RWPE2 (cell line): Measurements from ENCODE around the gene RCOR1.
A peak's percentile ranks its signal among the peaks of the same experiment; 100 is the strongest.

Experiments
- ATAC-seq: fragments of 200-7000 bp; cut with Tn5 transposase; 3 replicates; pipeline ENCODE4 v1.9.1; 2021; ENCODE audit warnings: low read depth
- DNase-seq: peaks from one replicate; pipeline ENCODE4 v3.0.0-alpha.2; 2020; ENCODE audit warnings: low spot score
- H3K27ac ChIP-seq: fragments of 450-650 bp; 2 replicates; pipeline ENCODE4 v1.5.1; 2017; ENCODE audit warnings: mild to moderate bottlenecking; ENCODE audit not compliant: poor library complexity, severe bottlenecking
- H3K27me3 ChIP-seq: fragments of 250-450 bp; sonication (Bioruptor Pico); 2 replicates; pipeline ENCODE4 v1.5.1; 2021; ENCODE audit warnings: mild to moderate bottlenecking, moderate library complexity; ENCODE audit not compliant: insufficient read depth, poor library complexity, severe bottlenecking
- H3K36me3 ChIP-seq: fragments of 250-450 bp; sonication (Bioruptor Pico); 2 replicates; pipeline ENCODE4 v1.5.1; 2020; ENCODE audit warnings: low read depth, mild to moderate bottlenecking, moderate library complexity
- H3K4me1 ChIP-seq: fragments of 250-450 bp; sonication (Bioruptor Pico); 2 replicates; pipeline ENCODE4 v1.5.1; 2021; ENCODE audit warnings: mild to moderate bottlenecking, moderate library complexity; ENCODE audit not compliant: insufficient read depth, poor library complexity, severe bottlenecking
- H3K4me3 ChIP-seq: fragments of 250-450 bp; sonication (Bioruptor Pico); 2 replicates; pipeline ENCODE4 v1.5.1; 2021; ENCODE audit warnings: mild to moderate bottlenecking, moderate library complexity; ENCODE audit not compliant: severe bottlenecking
- H3K9me3 ChIP-seq: fragments of 250-450 bp; sonication (Bioruptor Pico); 2 replicates; pipeline ENCODE4 v1.5.1; 2021; ENCODE audit warnings: mild to moderate bottlenecking, moderate library complexity; ENCODE audit not compliant: severe bottlenecking
- CTCF ChIP-seq: fragments of 450-650 bp; IDR thresholded peaks from one replicate; pipeline ENCODE4 v1.5.1; 2017; ENCODE audit warnings: mild to moderate bottlenecking, moderate library complexity; ENCODE audit not compliant: poor library complexity, severe bottlenecking

Gene RCOR1

GRCh38 chr14:102696856-102697495 lies 104.5 kb downstream of the RCOR1 start:
- Histone ChIP-seq H3K9me3 (no peaks in the 10 kb centered on the region), H3K36me3 (peaks cover 26% of the 10 kb centered on the region), H3K4me1 (peaks cover 3% of the 10 kb centered on the region), H3K4me3 (no peak overlapping the region), H3K27ac (no peak overlapping the region), H3K27me3 (no peaks in the 10 kb centered on the region)
- ATAC-seq (peak; percentile 19; the same call in 1 of the 3 replicates), DNase-seq (no peak)
- TF ChIP-seq CTCF = no peak

- H3K9me3 ChIP-seq = no peaks in the 10 kb centered on the region
- no peaks in the 10 kb centered on the region for H3K27me3 ChIP-seq
- no peak overlapping the region for H3K27ac ChIP-seq
- TF ChIP-seq CTCF = no peak
- peaks cover 30% of the 10 kb centered on the region for H3K36me3 ChIP-seq
- H3K4me1 ChIP-seq = peaks cover 3% of the 10 kb centered on the region
- no peak for DNase-seq
- no peak for ATAC-seq
- H3K4me3 ChIP-seq = no peak overlapping the region
These were observed 105.1 kb downstream of the RCOR1 start for GRCh38 chr14:102697501-102697900.

GRCh38 chr14:102699416-102700110 lies 107.1 kb downstream of the RCOR1 start:
- no peak for DNase-seq
- ATAC-seq = no peak
- H3K27me3 ChIP-seq = no peaks in the 10 kb centered on the region
- H3K4me1 ChIP-seq = peaks cover 3% of the 10 kb centered on the region
- peaks cover 43% of the 10 kb centered on the region for H3K36me3 ChIP-seq
- no peak for TF ChIP-seq CTCF
- H3K9me3 ChIP-seq = no peaks in the 10 kb centered on the region
- no peak overlapping the region for H3K4me3 ChIP-seq
- no peak overlapping the region for H3K27ac ChIP-seq

GRCh38 chr14:102708494-102708893 lies 116.0 kb downstream of the RCOR1 start:
- no peak for TF ChIP-seq CTCF
- Histone ChIP-seq H3K4me3 (no peak overlapping the region), H3K4me1 (no peaks in the 10 kb centered on the region), H3K36me3 (peaks cover 69% of the 10 kb centered on the region), H3K9me3 (no peaks in the 10 kb centered on the region), H3K27ac (no peak overlapping the region), H3K27me3 (no peaks in the 10 kb centered on the region)
- ATAC-seq (no peak), DNase-seq (no peak)

- Histone ChIP-seq H3K4me1 (no peaks in the 10 kb centered on the region), H3K27ac (no peak overlapping the region), H3K4me3 (no peak overlapping the region), H3K9me3 (no peaks in the 10 kb centered on the region), H3K36me3 (peaks cover 83% of the 10 kb centered on the region), H3K27me3 (no peaks in the 10 kb centered on the region)
- DNase-seq (no peak), ATAC-seq (no peak)
- TF ChIP-seq CTCF = no peak
These were observed 118.8 kb downstream of the RCOR1 start for GRCh38 chr14:102711207-102711606.
